Neural progenitor cell (in vitro differentiated cells): ENCODE data around the gene PSMD13. TPM values are rescaled to one million over a fixed set of nuclear protein-coding genes. Genes with fewer than 3 reads are reported as not detected.
A peak's percentile ranks its signal among the peaks of the same experiment; 100 is the strongest.

ENCODE experiments used
- DNase-seq: peaks from one replicate; pipeline ENCODE4 v3.0.0-alpha.2; 2016; ENCODE audit warnings: low spot score
- H2AFZ ChIP-seq: fragments of 200-600 bp; sonication (generic); replicated peaks from 2 replicates; pipeline ENCODE4 v1.6.1; 2016; ENCODE audit warnings: antibody characterized with exemption
- H3F3A ChIP-seq: fragments of 200-600 bp; sonication (generic); 2 replicates; pipeline ENCODE4 v1.6.1; 2016; ENCODE audit warnings: antibody characterized with exemption, low read depth
- H3K27ac ChIP-seq: fragments of 200-600 bp; sonication (generic); 2 replicates; pipeline ENCODE4 v1.5.1; 2016; ENCODE audit warnings: mild to moderate bottlenecking
- H3K27me3 ChIP-seq: fragments of 200-600 bp; sonication (generic); 2 replicates; pipeline ENCODE4 v1.6.1; 2016; ENCODE audit warnings: mild to moderate bottlenecking, moderate library complexity
- H3K36me3 ChIP-seq: fragments of 200-600 bp; sonication (generic); 2 replicates; pipeline ENCODE4 v1.5.1; 2016
- H3K4me1 ChIP-seq: fragments of 200-600 bp; sonication (generic); 2 replicates; pipeline ENCODE4 v1.6.1; 2016; ENCODE audit warnings: mixed run types
- H3K4me2 ChIP-seq: fragments of 200-600 bp; sonication (generic); 2 replicates; pipeline ENCODE4 v1.6.1; 2016
- H3K4me3 ChIP-seq: fragments of 200-600 bp; sonication (generic); 2 replicates; pipeline ENCODE4 v1.5.1; 2016
- H3K79me2 ChIP-seq: fragments of 200-600 bp; sonication (generic); 2 replicates; pipeline ENCODE4 v1.6.1; 2016; ENCODE audit warnings: low read depth
- H3K9ac ChIP-seq: fragments of 200-600 bp; sonication (generic); 2 replicates; pipeline ENCODE4 v1.6.1; 2016
- H3K9me3 ChIP-seq: fragments of 200-600 bp; sonication (generic); 2 replicates; pipeline ENCODE4 v1.5.1; 2016; ENCODE audit warnings: low read depth
- H4K20me1 ChIP-seq: fragments of 200-600 bp; sonication (generic); 2 replicates; pipeline ENCODE4 v1.6.1; 2016; ENCODE audit warnings: low read depth
- H3K27ac Mint-ChIP-seq: 3 replicates; pipeline ENCODE4 v1.8.0; 2021; ENCODE audit warnings: mixed read lengths
- H3K27me3 Mint-ChIP-seq: 2 replicates; pipeline ENCODE4 v1.8.0; 2022; ENCODE audit warnings: low read depth, mild to moderate bottlenecking, inconsistent platforms, moderate library complexity, mixed read lengths; ENCODE audit not compliant: insufficient read depth
- H3K36me3 Mint-ChIP-seq: 3 replicates; pipeline ENCODE4 v1.8.0; 2021; ENCODE audit warnings: mixed read lengths
- H3K4me1 Mint-ChIP-seq: 3 replicates; pipeline ENCODE4 v1.8.0; 2021; ENCODE audit warnings: mixed read lengths
- H3K4me3 Mint-ChIP-seq: 3 replicates; pipeline ENCODE4 v1.8.0; 2021; ENCODE audit warnings: mild to moderate bottlenecking, moderate library complexity, mixed read lengths
- H3K9me3 Mint-ChIP-seq: 3 replicates; pipeline ENCODE4 v1.8.0; 2020; ENCODE audit warnings: mixed read lengths
- CTCF ChIP-seq: fragments of 200-600 bp; sonication (generic); IDR thresholded peaks from 2 replicates; pipeline ENCODE4 v1.5.1; 2017; ENCODE audit warnings: antibody characterized with exemption, mild to moderate bottlenecking
- EZH2 ChIP-seq: fragments of 200-600 bp; sonication (generic); IDR thresholded peaks from 2 replicates; pipeline ENCODE4 v1.6.1; 2017; ENCODE audit warnings: antibody characterized with exemption, mild to moderate bottlenecking, moderate library complexity
- EZH2phosphoT487 ChIP-seq: fragments of 200-600 bp; sonication (generic); IDR thresholded peaks from 2 replicates; pipeline ENCODE4 v1.6.1; 2017; ENCODE audit warnings: antibody characterized with exemption
- total RNA-seq: library from RNA; depleted of rRNA; stranded (reverse); fragments of >200 nt; gene quantifications from 2 replicates; pipeline ENCODE4 v1.2.3, GENCODE V29; 2015; ENCODE audit warnings: low replicate concordance

PSMD13 gene
- total RNA-seq, 1 donor from 2014 or later, result 90.6 TPM

GRCh38 chr11:210122-210802, 26.5 kb upstream of the PSMD13 start:
- Histone ChIP-seq H3K79me2 (peaks cover 41% of the 10 kb centered on the region), H3K4me3 (no peak overlapping the region), H3K4me1 (peaks cover 11% of the 10 kb centered on the region), H3K9me3 (no peaks in the 10 kb centered on the region), H3K27ac (no peak overlapping the region), H3F3A (peaks cover 12% of the 10 kb centered on the region), H3K36me3 (no peaks in the 10 kb centered on the region), H2AFZ (no peak overlapping the region), H3K9ac (no peak overlapping the region), H3K27me3 (no peaks in the 10 kb centered on the region), H4K20me1 (peaks cover 20% of the 10 kb centered on the region), H3K4me2 (no peak overlapping the region)
- Mint-ChIP-seq H3K36me3 (peaks cover 19% of the 10 kb centered on the region), H3K27me3 (peaks cover 2% of the 10 kb centered on the region), H3K4me1 (peaks cover 19% of the 10 kb centered on the region), H3K4me3 (peak overlapping the region; percentile 99), H3K27ac (no peak overlapping the region), H3K9me3 (no peaks in the 10 kb centered on the region)
- TF ChIP-seq CTCF, result no peak
- no peak for TF ChIP-seq EZH2
- no peak for TF ChIP-seq EZH2phosphoT487
- no peak for DNase-seq

- H3K79me2 ChIP-seq, result peaks cover 41% of the 10 kb centered on the region
- no peak overlapping the region for H3K4me3 ChIP-seq
Observed at GRCh38 chr11:210803-211180, 26.0 kb upstream of the PSMD13 start.

GRCh38 chr11:211295-211694, 25.5 kb upstream of the PSMD13 start:
- Histone ChIP-seq H3K4me3 (no peak overlapping the region), H4K20me1 (peaks cover 14% of the 10 kb centered on the region), H3K9me3 (no peaks in the 10 kb centered on the region), H3F3A (peaks cover 17% of the 10 kb centered on the region), H3K4me2 (no peak overlapping the region), H3K9ac (no peak overlapping the region), H3K4me1 (peaks cover 9% of the 10 kb centered on the region), H3K27me3 (no peaks in the 10 kb centered on the region), H2AFZ (no peak overlapping the region), H3K79me2 (peaks cover 36% of the 10 kb centered on the region), H3K36me3 (no peaks in the 10 kb centered on the region), H3K27ac (no peak overlapping the region)
- no peak overlapping the region for H3K27ac Mint-ChIP-seq
- H3K27me3 Mint-ChIP-seq, result peaks cover 2% of the 10 kb centered on the region
- peaks cover 14% of the 10 kb centered on the region for H3K4me1 Mint-ChIP-seq
- TF ChIP-seq EZH2phosphoT487, result no peak
- no peak for TF ChIP-seq EZH2
- TF ChIP-seq CTCF, result no peak
- peaks cover 19% of the 10 kb centered on the region for H3K36me3 Mint-ChIP-seq
- no peaks in the 10 kb centered on the region for H3K9me3 Mint-ChIP-seq
- no peak for DNase-seq
- peak overlapping the region; percentile 68 for H3K4me3 Mint-ChIP-seq

More at GRCh38 chr11:210803-211180, 26.0 kb upstream of the PSMD13 start:
- peaks cover 2% of the 10 kb centered on the region for H3K27me3 Mint-ChIP-seq
- H3K36me3 Mint-ChIP-seq, result peaks cover 19% of the 10 kb centered on the region
- TF ChIP-seq EZH2, result no peak
- no peak for TF ChIP-seq EZH2phosphoT487
- TF ChIP-seq CTCF, result no peak
- peak overlapping the region; percentile 68 for H3K4me3 Mint-ChIP-seq
- Histone ChIP-seq H2AFZ (no peak overlapping the region), H3K27ac (no peak overlapping the region), H3K27me3 (no peaks in the 10 kb centered on the region), H4K20me1 (peaks cover 19% of the 10 kb centered on the region), H3K4me2 (no peak overlapping the region), H3K9ac (no peak overlapping the region), H3K4me1 (peaks cover 11% of the 10 kb centered on the region), H3K9me3 (no peaks in the 10 kb centered on the region), H3K36me3 (no peaks in the 10 kb centered on the region), H3F3A (peaks cover 12% of the 10 kb centered on the region)
- H3K9me3 Mint-ChIP-seq, result no peaks in the 10 kb centered on the region
- H3K4me1 Mint-ChIP-seq, result peaks cover 19% of the 10 kb centered on the region
- no peak overlapping the region for H3K27ac Mint-ChIP-seq
- no peak for DNase-seq
